Measurements from ENCODE around the gene CHRNA1. TPM values are rescaled to one million over a fixed set of nuclear protein-coding genes. Genes with fewer than 3 reads are reported as not detected.

CHRNA1 gene
- total RNA-seq, 1 experiment from 2014 or later, result not detected

DNA sequence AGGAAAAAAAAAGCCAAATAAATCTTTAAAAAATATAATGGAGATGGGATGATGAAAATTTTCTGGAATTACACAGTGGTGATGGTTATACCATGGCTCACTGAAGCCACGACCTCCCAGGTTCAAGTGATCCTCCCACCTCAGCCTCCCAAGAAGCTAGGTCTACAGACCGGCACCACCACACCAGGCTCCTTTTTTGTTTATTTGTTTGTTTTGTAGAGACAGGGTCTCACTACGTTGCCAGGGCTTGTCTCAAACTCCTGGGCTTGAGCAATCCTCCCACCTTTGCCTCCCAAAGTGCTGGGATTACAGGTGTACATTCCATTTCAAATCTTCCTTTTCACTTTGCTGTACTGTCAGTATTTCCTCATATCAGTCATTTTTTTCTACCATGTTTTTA is 61.7 kb downstream of the CHRNA1 start:
- Histone ChIP-seq H2BK120ac (ENCODE audit: low read depth, low read length, poor library complexity, severe bottlenecking) (no peak overlapping the region), H3K14ac (ENCODE audit: insufficient read depth, low read length) (no peak overlapping the region), H2BK5ac (ENCODE audit: insufficient read length, low read length) (no peak overlapping the region), H3T11ph (ENCODE audit: low read length) (no peak overlapping the region), H3K56ac (ENCODE audit: insufficient read length, low read depth, low read length) (no peak overlapping the region), H3K79me1 (ENCODE audit: insufficient read depth, low read depth, low read length, poor library complexity, severe bottlenecking) (no peaks in the 10 kb centered on the region), H3K18ac (ENCODE audit: insufficient read length, low read depth, low read length) (no peak overlapping the region), H3K27me3 (ENCODE audit: insufficient read depth, low read length) (no peaks in the 10 kb centered on the region), H4K20me1 (ENCODE audit: control insufficient read depth, insufficient read depth, insufficient read length) (no peaks in the 10 kb centered on the region), H3K27ac (ENCODE audit: insufficient read length, low read depth, low read length) (no peak overlapping the region), H3K4ac (ENCODE audit: low read depth, low read length) (no peak overlapping the region), H2BK12ac (ENCODE audit: insufficient read length, low read depth, low read length) (no peak overlapping the region), H3K4me2 (ENCODE audit: insufficient read depth, insufficient read length, low read length) (no peak overlapping the region), H3K4me1 (ENCODE audit: insufficient read depth, low read length) (no peaks in the 10 kb centered on the region), H4K8ac (replicated peaks; ENCODE audit: insufficient read length, low read depth, low read length) (no peak overlapping the region), H3K79me2 (ENCODE audit: insufficient read depth, low read length) (no peaks in the 10 kb centered on the region), H2BK20ac (ENCODE audit: low read depth, low read length, poor library complexity, severe bottlenecking) (no peak overlapping the region), H2AK5ac (ENCODE audit: insufficient read length, low read length) (no peak overlapping the region), H3K9me3 (ENCODE audit: control insufficient read depth, low read depth, low read length) (no peaks in the 10 kb centered on the region), H2AFZ (ENCODE audit: low read length) (no peak overlapping the region), H4K91ac (ENCODE audit: insufficient read length, low read depth, low read length) (no peak overlapping the region), H4K5ac (ENCODE audit: insufficient read length, low read depth, low read length) (no peak overlapping the region), H3K9ac (ENCODE audit: extremely low read depth, insufficient read length, low read length) (no peak overlapping the region), H3K23me2 (ENCODE audit: insufficient read length, low read depth, low read length, poor library complexity, severe bottlenecking) (no peaks in the 10 kb centered on the region), H3K23ac (ENCODE audit: insufficient read length, low read depth, low read length) (no peak overlapping the region), H2BK15ac (ENCODE audit: low read depth, low read length) (no peak overlapping the region)
- H3K9me3 Mint-ChIP-seq, result no peaks in the 10 kb centered on the region
- no peak for DNase-seq
- no peaks in the 10 kb centered on the region for H3K36me3 Mint-ChIP-seq (ENCODE audit: insufficient read depth in 1 of 3, low read depth in 3 of 3)
- no CpG with 5 or more reads among the region's 3 CpGs for WGBS (ENCODE audit: extremely low coverage, insufficient read length, low lambda C conversion rate)
- no peak overlapping the region for H3K27ac Mint-ChIP-seq
- no peaks in the 10 kb centered on the region for H3K27me3 Mint-ChIP-seq (ENCODE audit: low read depth)
- peaks cover 11% of the 10 kb centered on the region in 2 experiments for H3K4me1 Mint-ChIP-seq
- no peak overlapping the region for H3K4me3 Mint-ChIP-seq
- TF ChIP-seq, protein P1, sequence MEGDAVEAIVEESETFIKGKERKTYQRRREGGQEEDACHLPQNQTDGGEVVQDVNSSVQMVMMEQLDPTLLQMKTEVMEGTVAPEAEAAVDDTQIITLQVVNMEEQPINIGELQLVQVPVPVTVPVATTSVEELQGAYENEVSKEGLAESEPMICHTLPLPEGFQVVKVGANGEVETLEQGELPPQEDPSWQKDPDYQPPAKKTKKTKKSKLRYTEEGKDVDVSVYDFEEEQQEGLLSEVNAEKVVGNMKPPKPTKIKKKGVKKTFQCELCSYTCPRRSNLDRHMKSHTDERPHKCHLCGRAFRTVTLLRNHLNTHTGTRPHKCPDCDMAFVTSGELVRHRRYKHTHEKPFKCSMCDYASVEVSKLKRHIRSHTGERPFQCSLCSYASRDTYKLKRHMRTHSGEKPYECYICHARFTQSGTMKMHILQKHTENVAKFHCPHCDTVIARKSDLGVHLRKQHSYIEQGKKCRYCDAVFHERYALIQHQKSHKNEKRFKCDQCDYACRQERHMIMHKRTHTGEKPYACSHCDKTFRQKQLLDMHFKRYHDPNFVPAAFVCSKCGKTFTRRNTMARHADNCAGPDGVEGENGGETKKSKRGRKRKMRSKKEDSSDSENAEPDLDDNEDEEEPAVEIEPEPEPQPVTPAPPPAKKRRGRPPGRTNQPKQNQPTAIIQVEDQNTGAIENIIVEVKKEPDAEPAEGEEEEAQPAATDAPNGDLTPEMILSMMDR (conservative IDR thresholded peaks at IDR 0.05), result no peak

All from H9 (cell line).